Activated CD4-positive, alpha-beta T cell treated with anti-CD3 and anti-CD28 coated beads for 24 hours (primary cell): ENCODE data around the gene CAMK2D.
A peak's percentile ranks its signal among the peaks of the same experiment; 100 is the strongest.

Experiments
- DNase-seq, 2 donors: peaks; one replicate each; pipeline ENCODE4 v3.0.0-alpha.2; 2020; ENCODE audit warnings: low read depth in 2 of 2

The CAMK2D gene

DNA sequence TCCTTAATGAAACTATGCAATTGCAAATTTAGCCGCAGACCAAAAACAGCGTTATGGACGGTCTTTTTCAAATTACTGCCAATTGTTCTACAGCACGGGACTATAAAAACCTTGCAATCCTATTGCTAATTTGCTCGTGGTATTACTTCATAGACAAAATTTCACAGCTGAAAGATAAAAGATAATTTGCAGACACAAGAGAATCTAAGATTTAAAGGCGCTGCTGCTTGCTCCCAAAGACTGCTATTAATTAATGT is 1.4 kb upstream of the CAMK2D start:
- DNase-seq = no peak

DNA sequence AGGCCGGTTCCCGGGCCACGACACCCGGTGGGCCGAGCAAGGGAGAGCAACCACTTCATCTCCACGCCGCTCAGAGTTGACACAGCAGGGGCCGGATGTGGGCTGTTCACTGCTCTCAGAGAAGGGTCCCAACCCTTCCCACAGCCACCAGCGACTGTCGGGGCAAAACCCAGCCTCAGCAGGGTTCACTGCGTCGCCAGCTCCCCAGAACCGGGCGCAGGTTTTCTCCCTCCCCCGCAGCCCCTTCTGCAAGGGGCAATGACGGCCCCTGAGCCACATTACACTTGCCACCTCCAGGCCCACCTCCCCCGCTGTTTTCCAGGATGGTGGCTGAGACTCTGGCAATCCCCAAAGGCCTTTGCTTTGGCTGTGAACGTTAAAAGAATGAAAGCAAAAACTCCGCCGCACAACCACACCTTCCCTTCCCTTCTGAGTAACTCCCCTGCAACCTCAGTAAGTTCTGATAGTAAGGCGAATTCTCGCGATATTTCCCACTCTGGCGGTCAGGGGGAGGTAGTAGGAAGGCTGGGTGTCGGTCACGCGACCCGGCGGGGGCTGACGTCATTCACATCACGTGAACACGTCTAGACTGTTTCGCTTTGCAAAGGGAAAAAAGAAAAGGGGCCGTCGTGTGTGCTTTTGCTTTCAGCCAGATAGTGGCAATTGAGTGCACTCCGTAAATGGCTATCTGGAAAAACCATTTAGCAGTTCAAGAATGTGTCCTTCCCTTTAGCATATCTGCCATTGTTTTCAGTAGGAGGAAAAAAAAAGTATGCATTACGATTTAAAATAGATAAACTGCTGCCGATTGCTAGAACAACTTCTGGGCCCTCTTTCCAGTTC is 869 bp upstream of the CAMK2D start:
- peak; percentile 94 to 95 for DNase-seq

DNA sequence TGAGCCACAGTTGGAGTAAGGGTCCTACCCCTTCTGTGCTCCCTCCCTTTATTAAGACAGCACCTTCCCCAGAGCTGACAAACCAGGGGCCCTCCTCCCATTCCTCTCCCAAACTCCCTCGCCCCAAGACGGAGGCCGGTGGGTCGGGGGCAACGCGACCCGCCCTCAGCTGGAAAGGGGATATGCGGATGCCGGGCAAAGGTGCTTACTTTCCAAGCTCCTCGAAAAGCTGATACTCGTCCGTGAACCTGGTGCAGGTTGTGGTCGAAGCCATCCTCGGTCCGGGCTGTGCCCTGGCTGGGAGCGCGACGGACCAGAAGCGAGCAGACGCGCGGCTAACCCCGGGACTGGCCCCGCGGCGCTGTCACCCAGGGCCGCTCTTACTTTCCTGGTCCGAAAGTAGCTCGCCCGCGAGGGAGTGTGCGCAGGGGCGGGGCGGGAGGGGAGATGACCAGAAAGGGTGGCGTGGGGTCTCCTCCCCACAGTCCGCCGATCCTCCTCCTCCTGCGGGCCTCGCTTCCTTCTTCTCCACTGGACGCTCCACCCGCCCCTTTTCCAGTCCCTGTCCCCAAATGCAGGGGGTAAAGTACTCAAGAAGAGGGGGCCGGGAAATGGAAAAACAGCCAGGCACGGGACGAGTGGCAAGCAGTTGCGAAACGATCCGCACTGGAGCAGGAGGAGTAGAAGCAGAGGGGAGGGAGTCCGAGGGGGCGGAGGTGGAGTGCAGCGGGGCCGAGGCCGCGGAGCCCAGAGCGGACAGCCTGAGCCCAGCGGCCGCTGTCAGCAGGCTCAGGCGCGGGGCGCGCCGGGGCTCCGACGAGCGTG is 531 bp downstream of the CAMK2D start:
- DNase-seq = peak in 1 of 2 donors; percentile 42

DNA sequence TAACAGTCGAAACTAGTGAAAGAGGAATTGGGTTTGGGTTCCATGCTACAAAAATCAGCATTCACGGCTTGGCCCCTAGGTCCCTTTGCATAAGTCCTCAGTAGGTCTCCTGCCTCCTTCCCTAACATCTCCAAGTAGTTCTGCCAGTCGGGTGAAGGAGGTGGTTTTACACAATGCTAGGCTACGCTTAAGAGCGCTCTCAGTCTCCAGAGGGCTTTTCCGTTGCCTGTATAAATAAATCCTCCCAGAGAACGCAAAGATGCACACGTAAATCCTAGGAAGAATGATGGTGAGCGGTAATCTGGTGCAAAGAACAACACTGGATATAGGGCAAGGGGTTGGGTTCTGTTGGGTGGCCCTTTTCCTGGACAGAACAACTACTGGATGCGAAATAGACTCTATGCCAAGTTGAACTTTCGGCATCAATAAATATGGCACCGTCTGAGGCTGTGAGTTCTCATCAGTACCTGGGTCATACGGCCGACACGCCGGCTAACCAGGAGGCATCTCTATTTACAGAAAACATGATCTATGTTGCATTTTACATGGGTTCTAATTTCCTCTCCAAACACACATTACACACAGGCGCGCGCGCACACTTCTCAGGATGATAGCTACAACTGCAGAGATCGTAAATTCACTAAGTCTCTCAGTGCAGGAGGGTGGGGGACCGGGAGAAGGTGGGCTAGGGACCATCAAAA is 1.3 kb downstream of the CAMK2D start:
- DNase-seq = no peak

DNA sequence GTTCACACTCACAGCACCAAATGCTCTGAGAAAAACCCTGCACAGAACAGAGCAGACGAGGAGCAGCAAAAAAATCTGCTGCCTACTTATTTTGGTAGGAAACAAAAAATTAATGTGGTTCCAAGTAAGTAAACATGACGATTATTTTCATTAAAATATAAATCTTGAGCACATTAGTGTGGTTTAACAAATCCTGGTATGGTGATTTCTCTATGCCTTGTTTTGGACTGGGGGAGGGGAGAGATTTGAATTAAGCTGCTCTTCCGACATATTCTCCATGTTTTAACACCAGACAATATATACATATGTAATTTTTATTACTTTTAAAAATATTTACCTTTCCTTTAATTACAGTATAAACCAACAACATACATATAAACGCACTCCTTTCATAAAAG is 1.8 kb downstream of the CAMK2D start:
- DNase-seq = no peak

DNA sequence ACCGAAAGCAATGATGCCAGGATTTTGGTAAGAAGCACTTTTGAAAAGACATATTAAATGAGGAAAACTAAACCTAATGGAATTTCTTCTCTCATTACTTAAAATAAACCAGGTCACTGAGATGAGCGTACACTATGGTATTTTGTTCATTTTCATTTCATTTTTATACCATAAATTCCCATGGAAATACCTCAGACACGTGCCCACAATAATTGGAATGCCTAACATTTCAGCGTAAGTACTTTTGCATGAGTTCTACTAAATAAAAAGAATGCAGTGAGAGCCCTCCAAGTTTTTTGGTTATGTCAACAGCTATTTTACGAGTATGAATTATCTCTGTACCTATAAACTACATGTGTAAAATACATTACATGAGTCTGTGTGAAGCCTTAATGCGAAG is 3.2 kb downstream of the CAMK2D start:
- no peak for DNase-seq

DNA sequence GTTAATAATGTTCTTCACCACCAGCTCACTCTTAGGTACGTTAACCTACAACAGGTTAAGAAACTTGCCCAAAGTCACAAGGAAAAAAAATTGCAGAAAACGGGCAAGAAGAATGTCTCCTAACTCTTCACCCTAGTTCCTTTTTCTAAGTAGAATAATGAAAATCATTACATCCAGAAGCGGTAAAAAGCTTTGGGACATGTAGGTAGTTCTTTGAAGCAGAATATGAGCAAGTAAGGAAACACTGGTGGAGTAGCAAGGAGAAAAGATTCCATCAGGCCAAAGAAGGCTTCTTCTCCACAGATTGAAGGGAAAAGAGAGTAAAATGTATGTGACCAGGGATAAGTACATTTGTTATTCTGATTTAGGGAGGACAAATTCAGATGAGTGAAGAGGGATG is 4.1 kb downstream of the CAMK2D start:
- DNase-seq = no peak

DNA sequence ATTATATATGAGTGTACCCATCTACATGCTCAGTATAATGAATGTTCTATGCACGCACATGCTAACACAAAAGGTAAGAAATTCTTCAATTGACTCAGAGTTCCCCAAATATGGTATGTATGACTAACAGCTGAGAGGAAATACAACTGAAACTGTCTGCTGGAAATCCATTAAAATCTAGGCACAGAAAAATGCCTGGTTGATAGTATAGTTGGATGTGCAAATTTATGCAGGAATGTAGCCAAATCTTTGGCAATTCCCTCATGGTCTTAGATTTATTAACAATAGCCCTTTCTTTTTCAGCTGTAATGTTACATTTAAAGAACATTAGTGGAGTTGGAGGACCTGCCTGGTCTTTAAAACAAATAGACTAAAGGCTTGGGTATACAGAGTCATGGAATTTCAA is 5.5 kb downstream of the CAMK2D start:
- DNase-seq = no peak

DNA sequence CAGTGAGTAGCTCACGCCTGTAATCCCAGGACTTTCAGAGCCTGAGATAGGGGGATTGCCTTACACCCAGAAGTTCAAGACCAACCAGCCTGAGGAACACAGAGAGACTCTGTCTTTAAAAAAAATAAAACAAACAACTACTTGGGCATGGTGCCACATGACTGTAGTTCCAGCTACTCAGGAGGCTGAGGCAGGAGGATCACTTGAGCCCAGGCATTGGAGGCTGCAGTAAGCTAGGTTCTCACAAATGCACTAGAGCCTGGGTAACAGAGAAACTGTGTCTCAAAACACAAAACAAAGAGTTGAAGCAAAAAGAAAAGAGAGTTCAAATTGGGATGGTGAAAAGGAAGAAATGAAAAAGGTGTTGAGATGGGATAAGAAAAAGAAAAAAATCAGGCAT is 10.8 kb downstream of the CAMK2D start:
- DNase-seq = no peak

DNA sequence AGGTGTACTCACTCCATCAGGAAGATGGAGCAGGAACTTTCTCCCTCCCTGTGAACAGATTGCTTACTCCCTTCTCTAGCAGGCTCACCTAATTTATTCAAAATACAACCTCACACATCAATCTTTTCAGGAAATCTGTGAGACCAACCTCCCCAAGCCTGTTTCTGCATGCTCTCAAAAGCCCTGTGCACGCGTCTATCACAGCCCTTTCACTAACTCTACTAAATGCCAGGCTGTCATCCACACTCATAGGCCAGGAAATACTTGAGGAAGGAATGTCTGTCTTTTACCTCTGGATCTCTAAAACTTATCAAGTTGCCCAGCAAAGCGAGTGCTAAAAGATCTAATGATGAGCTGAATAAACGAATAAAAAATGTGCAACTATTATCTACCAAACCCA is 11.2 kb downstream of the CAMK2D start:
- DNase-seq = no peak

DNA sequence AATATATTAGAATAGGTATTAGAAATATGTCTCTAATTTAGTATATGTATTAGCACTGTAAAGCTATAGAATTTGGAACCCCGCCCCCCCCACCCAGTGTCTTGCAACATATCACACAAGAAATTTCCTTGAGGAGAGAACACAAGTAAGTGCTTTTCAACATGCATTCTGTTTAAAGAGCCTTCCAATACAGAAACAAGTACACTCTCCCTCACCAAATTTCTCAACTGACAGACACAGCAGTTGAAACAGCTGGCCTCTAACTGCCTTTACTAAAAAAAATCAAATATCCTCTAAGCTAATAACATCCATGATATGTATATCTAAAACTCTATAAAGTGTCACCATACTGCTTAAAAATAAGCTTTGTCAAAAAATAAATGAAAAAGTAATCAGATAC is 12.4 kb downstream of the CAMK2D start:
- DNase-seq = no peak

DNA sequence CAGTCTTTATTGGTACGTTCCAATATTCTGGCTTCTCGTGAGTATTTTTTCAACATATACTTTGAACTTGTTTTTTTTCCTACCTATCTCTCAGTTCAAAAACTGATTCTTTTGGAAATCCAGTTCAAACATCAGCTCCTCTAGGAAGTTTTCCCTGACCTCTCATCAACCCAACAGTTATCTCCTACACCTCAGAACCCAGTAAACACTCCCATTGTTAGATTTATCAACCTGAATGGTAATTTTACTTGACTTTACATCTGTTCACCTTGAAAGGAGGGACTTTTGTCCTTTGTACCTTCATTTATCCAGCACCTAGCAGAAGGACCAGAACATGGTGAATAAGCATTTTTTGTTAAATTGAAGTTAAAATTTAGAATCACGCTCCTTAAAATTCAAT is 13.6 kb downstream of the CAMK2D start:
- DNase-seq = no peak

DNA sequence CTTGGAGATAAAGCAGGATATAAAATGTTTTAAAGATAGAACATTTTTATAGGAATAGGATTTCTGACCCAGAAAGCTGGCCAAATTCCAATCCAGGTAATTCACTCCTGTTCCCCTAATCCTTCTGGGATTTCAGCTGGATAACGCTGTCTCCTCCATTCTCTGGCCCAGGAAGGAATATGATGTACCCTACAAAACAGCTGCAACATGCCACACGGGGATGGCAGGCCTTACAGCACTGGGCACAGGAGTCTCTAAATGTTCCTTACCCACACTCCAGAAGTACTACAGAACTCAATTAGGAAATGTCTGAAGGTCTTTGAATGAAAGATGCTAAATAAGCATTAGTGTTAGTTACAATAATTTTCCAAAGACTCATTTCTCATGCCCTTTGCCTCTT is 15.8 kb downstream of the CAMK2D start:
- no peak for DNase-seq

DNA sequence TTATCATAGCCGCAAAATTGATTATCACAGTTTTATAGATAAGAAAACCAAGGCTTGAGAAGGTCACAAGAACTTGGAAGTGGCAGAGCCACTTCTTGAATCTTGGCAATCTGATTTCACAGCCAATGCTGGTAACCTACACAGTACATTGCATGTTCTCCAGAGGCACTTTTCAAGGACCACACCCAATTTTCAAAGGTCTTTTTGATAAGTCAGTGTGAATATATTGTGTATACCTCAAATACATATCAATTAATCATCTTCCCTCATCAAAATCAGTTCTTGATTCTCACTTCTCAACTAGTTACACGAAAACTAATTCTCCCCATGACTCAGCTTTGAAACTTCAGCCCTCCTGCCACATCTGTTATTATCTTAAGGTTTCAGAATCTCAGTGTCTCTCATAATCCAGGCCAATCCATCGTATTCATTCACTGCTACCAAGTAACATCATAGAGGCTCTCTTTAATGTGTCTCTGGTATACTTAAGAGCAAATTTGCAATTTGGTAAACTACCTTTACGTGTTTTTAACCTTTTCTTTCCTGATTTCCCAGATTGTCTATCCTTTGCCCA is 16.8 kb downstream of the CAMK2D start:
- DNase-seq = no peak

DNA sequence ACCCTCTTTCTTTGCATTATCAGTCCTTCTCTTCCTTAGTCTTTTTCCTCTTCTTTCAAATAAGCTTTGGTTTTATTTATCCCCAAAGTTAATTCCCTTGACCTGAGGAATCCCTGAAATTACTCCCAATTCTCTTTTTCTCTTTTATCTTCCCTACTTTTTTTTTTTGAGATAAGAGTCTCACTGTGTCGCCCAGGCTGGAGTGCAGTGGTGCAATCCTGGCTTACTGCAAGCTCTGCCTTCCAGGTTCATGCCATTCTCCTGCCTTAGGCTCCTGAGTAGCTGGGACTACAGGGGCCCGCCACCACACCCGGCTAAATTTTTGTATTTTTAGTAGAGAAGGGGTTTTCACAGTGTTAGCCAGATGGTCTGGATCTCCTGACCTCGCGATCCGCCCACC is 17.8 kb downstream of the CAMK2D start:
- DNase-seq = no peak

DNA sequence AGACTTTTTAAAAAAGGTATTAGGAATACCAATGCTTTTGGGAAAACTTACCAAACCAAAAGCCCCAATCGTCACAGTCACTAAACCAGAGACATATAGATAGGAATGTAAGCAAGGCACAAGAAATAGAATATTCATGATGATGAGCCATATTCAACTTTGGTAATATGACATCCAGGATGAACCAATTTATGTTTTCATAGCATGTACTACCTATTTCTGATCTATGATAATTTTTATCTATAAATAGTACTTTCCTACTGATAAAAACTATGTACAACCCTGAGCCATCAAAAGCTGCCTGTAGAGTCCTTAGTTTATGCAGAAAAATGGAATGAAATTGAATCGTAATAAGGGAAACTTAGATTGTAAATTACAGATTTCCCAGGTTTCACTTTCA is 18.9 kb downstream of the CAMK2D start:
- DNase-seq = no peak

DNA sequence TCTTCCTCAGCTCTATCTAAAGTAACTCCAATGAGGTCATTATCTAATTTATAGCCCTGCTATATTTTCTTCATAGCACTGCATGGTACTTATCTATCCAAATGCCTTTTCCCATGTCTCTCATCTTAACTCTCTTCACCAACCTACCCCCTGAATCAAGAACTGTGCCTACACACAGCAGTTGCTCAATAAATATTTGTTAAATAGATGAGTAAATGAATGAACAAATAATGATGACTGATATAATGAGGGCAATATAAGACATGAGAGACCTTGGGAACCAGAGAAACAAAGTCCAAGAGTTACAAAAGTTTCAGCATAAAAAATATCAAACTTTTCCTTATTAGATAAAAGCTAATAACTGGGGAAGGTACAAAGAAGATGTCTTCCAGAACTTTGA is 19.6 kb downstream of the CAMK2D start:
- DNase-seq = no peak

DNA sequence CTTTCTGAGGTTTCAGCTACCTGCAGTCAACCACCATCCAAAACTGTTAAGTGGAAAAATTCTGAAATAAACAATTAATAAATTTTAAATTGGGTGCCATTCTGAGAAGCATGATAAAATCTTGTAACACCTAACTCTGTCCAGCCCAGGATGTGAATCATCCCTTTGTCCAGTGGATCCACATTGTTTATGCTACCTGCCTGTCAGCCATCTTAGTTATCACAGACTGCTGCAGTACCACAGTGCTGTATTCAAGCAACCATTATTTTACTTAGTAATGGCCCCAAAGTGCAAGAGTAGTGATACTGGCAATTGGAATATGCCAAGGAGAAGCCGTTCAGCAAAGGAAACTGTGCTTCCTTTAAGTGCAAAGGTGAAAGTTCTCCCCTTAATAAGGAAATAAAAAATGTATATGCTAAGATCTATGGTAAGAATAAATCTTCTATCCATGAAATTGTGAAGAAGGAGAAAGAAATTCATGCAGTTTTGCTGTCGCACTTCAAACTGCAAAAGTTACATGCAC is 20.6 kb downstream of the CAMK2D start:
- DNase-seq = no peak

DNA sequence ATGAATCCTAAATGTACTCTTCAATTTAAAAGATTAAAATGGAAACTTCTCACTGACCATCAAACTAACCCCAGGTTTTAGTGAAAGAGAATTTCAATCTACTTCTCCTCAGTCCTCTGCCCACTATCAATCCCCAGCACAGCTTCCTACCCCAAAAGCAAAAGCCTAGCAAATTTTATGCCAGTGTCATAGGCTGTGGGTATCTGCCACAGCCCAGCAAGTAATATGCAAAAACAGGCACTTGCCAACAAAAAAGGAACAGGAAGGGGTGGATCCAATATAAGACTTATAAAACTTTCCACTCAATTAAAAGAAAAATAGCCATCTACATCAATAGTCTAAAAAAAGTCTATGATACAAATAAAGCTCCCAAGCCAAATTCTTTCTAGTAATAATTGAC is 22.3 kb downstream of the CAMK2D start:
- no peak for DNase-seq

DNA sequence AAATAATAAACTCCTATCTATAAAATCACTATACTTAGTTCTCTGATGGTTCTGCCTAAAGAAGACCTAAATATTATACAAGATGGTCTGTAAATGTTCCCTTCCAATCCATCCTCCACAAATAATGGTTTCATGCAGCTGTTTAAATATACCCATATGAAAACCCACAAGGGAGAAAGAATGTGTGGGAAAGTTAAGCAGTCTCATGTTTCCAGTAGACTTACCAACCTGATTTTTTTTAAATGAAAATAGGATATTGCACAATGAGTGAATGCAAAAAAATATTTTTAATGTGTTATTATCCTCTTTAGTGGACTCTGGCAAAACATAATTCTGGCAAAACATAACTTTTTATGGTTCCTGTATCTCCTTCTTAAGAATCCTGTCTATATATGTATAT is 23.3 kb downstream of the CAMK2D start:
- no peak for DNase-seq

DNA sequence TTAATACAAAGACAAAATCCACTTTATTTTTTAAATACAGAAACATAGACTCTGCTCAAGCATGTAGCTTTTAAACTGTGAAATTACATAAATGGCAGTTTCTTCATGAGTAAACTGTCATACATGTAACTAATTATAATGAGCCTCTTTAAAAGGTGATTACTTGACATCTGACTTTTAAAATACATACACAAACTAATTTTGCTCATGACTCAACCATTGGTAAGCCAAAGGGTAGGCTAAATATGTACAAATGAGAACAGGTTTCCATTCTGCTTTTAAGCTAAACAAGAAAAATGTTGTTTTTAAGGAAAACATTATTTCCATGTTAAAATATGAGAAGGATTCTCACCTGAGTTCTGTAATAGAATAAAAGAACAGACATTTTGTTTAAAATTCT is 27.9 kb downstream of the CAMK2D start:
- DNase-seq = no peak

DNA sequence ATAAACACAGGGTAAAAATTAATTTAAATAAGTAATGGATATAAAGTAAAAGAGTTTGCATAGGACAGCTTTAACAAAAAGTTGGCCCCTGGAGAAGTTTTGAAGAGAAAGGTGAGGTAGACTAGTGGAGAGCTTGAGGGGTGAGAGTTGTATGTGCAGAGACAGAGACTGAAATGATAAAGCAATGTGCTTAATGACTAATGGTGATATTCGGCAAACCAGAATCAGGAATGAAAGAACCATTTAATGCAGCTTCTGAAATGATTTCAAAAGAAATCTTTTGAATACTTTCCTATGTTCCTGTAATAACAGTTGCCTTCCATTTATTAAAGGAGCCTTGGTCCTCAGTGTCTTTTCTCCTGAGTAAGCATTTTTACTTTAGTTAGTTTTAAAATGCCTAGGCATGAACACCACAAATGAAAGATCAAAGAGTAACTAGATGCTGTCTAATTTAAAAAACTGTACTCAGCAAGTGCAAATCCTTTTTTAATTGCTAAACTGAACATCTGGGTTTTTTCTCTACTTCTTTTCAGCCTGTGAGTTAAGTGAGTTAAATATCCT is 28.5 kb downstream of the CAMK2D start:
- DNase-seq = no peak
